Right lobe of liver (tissue), 6 donors: ENCODE measurements around the gene CCKAR. TPM values are rescaled to one million over a fixed set of nuclear protein-coding genes. Genes with fewer than 3 reads are reported as not detected.

Source experiments
- ATAC-seq, 4 donors: fragments of 200-7000 bp; cut with Tn5 transposase; one replicate each; pipeline ENCODE4 v1.9.1; 2020; ENCODE audit warnings: mild to moderate bottlenecking in 4 of 4, moderate library complexity in 4 of 4
- DNase-seq, 3 donors: peaks; one replicate each; pipeline ENCODE4 v3.0.0-alpha.2; 2020
- H3K27ac ChIP-seq, 3 donors: fragments of 200-600 bp; one replicate each; pipeline ENCODE4 v1.8.0; 2022
- H3K27me3 ChIP-seq, 2 donors: fragments of 200-600 bp; one replicate each; pipeline ENCODE4 v1.8.0; 2022
- H3K36me3 ChIP-seq, 4 donors: fragments of 200-600 bp; sonication (generic) in 1 of 4; one replicate each; pipeline versions ENCODE4 v1.5.1 to v1.8.0; 2017 to 2022; ENCODE audit warnings: control low read depth in 1 of 4
- H3K4me1 ChIP-seq, 4 donors: fragments of 200-600 bp; sonication (generic) in 1 of 4; one replicate each; pipeline versions ENCODE4 v1.5.1 to v1.8.0; 2017 to 2022; ENCODE audit warnings: control low read depth in 1 of 4
- H3K4me3 ChIP-seq, 3 donors: fragments of 200-600 bp; one replicate each; pipeline ENCODE4 v1.8.0; 2022
- H3K9me3 ChIP-seq, 4 donors: fragments of 200-600 bp; sonication (generic) in 1 of 4; one replicate each; pipeline versions ENCODE4 v1.5.1 to v1.8.0; 2017 to 2022; ENCODE audit warnings: control low read depth in 1 of 4
- POLR2A ChIP-seq: fragments of 450-650 bp; IDR thresholded peaks from one replicate; pipeline ENCODE4 v1.6.1; 2017; ENCODE audit warnings: antibody characterized with exemption, mild to moderate bottlenecking
- WGBS: methylation state at CpG from one replicate; pipeline ENCODE4 v1.1.6; 2018; ENCODE audit warnings: low coverage, low lambda C conversion rate; ENCODE audit not compliant: insufficient coverage; ENCODE audit errors: missing lambda C conversion rate; 5-methylcytosine and 5-hydroxymethylcytosine counted together
- intact Hi-C, 2 donors: fragments of 100-400 bp; cut with DNase I; formaldehyde crosslinking; loops; one replicate each; pipeline versions ENCODE4 v1.11.2 to v1.14.1; 2022
- long read RNA-seq: library from polyadenylated mRNA; unstranded; transcript quantifications from one replicate; pipeline ENCODE4 v2.0.0, GENCODE V29; 2019
- total RNA-seq, 6 experiments: library from RNA; depleted of rRNA in 2 of 6; stranded (reverse); fragments of >200 nt in 2 of 6; fragmentation: NEBNext Ultra II Directional in 3 of 6; extraction: Animal tissue kit (Norgen Biotek cat#: 25700) in 3 of 6; gene quantifications; one replicate each; pipeline versions ENCODE4 v1.1.0 to v1.2.4, GENCODE V29; 2016 to 2023
- TF ChIP-seq, protein P1 (sequence below), 4 donors: fragments of 200-600 bp in 3 of 4; fragments of 450-650 bp in 1 of 4; IDR thresholded peaks; one replicate each; pipeline versions ENCODE4 v1.5.1 to v1.8.0; 2016 to 2022; ENCODE audit warnings: antibody characterized with exemption in 4 of 4, mild to moderate bottlenecking in 2 of 4
- donor health status: DM: no; HTN: yes; CAD: no.
- donor health status: DM: no; HTN: no; CAD: no.
- donor health status: DM: no; HTN: no; CAD: no.
- donor health status: DM: no; HTN: yes; CAD: no.
- donor health status: DM: no; HTN: yes; CAD: no.

Gene CCKAR, protein sequence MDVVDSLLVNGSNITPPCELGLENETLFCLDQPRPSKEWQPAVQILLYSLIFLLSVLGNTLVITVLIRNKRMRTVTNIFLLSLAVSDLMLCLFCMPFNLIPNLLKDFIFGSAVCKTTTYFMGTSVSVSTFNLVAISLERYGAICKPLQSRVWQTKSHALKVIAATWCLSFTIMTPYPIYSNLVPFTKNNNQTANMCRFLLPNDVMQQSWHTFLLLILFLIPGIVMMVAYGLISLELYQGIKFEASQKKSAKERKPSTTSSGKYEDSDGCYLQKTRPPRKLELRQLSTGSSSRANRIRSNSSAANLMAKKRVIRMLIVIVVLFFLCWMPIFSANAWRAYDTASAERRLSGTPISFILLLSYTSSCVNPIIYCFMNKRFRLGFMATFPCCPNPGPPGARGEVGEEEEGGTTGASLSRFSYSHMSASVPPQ
- total RNA-seq: not detected
- long read RNA-seq: 0 reads

DNA sequence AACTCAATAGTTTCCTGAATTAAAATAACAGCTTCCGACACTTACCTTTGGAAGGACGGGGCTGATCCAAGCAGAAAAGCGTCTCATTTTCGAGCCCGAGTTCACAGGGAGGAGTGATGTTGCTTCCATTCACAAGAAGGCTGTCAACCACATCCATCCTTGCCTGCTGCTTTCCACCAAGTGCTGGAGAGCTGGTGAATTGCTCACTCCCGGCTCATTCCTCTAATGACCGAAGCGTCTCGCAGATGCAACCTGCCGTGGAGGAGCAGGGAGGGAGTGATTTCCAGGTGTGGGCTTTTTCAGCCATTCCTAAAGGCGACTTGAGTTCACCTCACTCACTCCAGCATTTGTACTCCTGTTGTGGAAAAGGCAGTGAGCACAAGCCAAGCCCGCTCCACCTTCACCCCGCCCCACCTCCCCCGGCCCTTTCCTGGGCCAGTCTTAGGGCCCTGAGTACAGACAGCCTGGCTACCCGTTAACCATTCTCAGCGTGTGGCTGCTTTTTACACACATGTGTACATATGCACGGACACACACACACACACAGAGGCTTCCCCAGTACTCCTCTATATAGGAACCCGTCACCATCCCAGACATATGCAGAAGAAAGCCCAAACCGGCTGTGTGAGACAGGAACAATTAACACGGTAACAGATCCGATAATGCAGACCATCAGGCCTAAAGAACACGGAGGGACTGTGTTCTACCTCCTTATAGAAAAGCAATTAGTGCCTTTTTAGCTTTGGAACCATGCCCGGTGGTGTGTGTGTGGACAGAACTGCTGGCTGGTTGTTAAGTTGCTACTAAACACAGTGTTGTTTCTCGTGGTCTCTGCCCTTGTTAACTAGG, at the start of gene CCKAR:
Gene CCKAR (minus strand): TSS at position 374 of the 849 bp plus-strand sequence. CDS start 217 bp downstream, at position 157.
- Histone ChIP-seq H3K4me3 (no peak within 1 kb of the TSS), H3K36me3 (no peaks in the 10 kb centered on the region), H3K27ac (no peak within 1 kb of the TSS), H3K27me3 (no peaks in the 10 kb centered on the region), H3K4me1 (no peaks in the 10 kb centered on the region), H3K9me3 (no peaks in the 10 kb centered on the region)
- WGBS: 65% methylated on average over 15 of the region's 24 CpGs
- DNase-seq (no peak), ATAC-seq (no peak)
- intact Hi-C loops: no loop called here
- TF ChIP-seq POLR2A: no peak
- TF ChIP-seq, protein P1, sequence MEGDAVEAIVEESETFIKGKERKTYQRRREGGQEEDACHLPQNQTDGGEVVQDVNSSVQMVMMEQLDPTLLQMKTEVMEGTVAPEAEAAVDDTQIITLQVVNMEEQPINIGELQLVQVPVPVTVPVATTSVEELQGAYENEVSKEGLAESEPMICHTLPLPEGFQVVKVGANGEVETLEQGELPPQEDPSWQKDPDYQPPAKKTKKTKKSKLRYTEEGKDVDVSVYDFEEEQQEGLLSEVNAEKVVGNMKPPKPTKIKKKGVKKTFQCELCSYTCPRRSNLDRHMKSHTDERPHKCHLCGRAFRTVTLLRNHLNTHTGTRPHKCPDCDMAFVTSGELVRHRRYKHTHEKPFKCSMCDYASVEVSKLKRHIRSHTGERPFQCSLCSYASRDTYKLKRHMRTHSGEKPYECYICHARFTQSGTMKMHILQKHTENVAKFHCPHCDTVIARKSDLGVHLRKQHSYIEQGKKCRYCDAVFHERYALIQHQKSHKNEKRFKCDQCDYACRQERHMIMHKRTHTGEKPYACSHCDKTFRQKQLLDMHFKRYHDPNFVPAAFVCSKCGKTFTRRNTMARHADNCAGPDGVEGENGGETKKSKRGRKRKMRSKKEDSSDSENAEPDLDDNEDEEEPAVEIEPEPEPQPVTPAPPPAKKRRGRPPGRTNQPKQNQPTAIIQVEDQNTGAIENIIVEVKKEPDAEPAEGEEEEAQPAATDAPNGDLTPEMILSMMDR (IDR thresholded peaks at IDR 0.05): no peak

DNA sequence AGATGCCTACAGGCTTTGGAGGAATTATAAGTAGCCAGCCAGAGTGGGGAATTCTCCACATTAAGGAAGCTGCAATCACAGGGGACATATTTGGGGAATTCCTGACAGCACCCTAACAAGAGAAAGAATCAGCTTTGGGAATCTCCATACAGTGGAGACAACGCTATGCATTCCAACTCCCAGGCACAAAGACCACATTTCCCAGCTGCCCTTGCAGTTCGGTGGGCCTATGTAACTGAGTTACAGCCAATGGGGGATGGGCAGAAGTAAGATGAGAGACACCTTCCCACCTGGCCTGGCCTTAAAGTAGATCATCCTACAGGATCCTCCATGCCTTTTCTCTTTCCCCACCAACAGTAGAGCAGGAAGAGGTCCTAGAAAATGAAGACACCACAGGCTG, 43.4 kb upstream of the CCKAR start:
- H3K27me3 ChIP-seq: no peaks in the 10 kb centered on the region
- H3K4me3 ChIP-seq: no peak overlapping the region
- DNase-seq: no peak
- no peak for ATAC-seq
- H3K36me3 ChIP-seq: no peaks in the 10 kb centered on the region
- no peaks in the 10 kb centered on the region for H3K4me1 ChIP-seq
- intact Hi-C loops: no loop called here
- no CpG with 5 or more reads among the region's 2 CpGs for WGBS
- TF ChIP-seq, protein P1 (IDR thresholded peaks at IDR 0.05): no peak
- TF ChIP-seq POLR2A: no peak
- no peaks in the 10 kb centered on the region for H3K9me3 ChIP-seq
- no peak overlapping the region for H3K27ac ChIP-seq

DNA sequence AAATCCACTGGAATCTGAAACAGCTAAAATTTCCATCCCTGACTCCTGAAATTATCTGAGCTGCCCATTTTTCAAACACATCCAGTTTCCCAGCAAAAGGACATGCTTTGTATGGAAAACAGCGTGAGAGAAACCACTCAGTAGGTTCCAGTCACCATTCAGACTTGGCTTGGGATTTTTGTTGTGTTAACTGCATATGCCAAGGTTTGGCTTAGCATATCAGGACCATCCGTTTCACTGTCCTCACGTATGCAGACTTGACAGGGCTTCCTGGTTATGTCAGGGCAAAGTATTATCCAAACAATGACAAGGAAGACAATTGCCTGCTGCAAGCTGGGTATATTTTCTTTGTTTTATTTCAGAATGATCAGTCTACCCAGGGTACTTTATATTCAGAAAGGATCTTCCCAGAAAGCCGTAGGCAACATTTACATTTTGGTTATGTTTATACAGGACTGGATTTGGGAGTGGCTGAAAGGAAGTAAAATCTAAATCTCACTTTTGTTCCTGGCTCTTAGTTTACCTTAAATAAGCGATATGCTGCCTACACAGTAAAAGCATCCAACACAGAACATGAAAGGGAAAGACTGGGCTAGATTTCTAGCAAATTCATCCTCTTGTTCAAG, 41.3 kb upstream of the CCKAR start:
- DNase-seq (no peak), ATAC-seq (no peak)
- Histone ChIP-seq H3K9me3 (no peaks in the 10 kb centered on the region), H3K27ac (no peak overlapping the region), H3K4me1 (no peaks in the 10 kb centered on the region), H3K36me3 (no peaks in the 10 kb centered on the region), H3K27me3 (no peaks in the 10 kb centered on the region), H3K4me3 (no peak overlapping the region)
- 41% methylated on average over 5 of the region's 5 CpGs for WGBS
- intact Hi-C loops: no loop called here
- TF ChIP-seq, protein P1 (IDR thresholded peaks at IDR 0.05): no peak
- no peak for TF ChIP-seq POLR2A

DNA sequence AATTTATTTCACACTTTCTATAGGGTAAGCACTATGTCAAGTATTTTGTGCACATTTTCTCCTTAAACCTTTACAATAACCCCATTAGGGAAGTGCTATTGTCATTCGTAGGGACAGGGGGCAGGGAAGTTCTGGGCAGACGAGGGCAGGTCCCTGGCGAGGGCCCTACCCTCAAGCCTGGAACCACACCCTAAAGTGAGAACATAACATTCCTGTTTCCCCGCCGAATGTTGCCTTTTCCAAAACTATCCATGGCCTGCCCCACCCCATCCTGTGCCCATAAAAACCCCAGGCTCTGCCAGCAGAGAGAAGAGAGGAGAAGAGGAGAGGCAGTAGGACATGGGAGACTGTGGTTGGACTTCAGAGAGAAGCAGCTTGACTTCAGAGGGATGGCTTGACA, 39.8 kb upstream of the CCKAR start:
- Histone ChIP-seq H3K4me3 (no peak overlapping the region), H3K36me3 (no peaks in the 10 kb centered on the region), H3K4me1 (no peaks in the 10 kb centered on the region), H3K9me3 (no peaks in the 10 kb centered on the region), H3K27me3 (no peaks in the 10 kb centered on the region), H3K27ac (no peak overlapping the region)
- ATAC-seq: no peak
- WGBS: 62% methylated on average over 5 of the region's 5 CpGs
- no peak for DNase-seq
- intact Hi-C loops: no loop called here
- TF ChIP-seq, protein P1 (IDR thresholded peaks at IDR 0.05): no peak
- no peak for TF ChIP-seq POLR2A
